Mesothelial cell of epicardium (in vitro differentiated cells): Measurements from ENCODE around the gene CACNA1C. TPM values are rescaled to one million over a fixed set of nuclear protein-coding genes. Genes with fewer than 3 reads are reported as not detected.

Experiments
- DNase-seq, 2 experiments: peaks; one replicate each; pipeline ENCODE4 v3.0.0; 2021; ENCODE audit warnings: low spot score in 2 of 2; ENCODE audit not compliant: unreplicated experiment in 2 of 2
- H3K27ac Mint-ChIP-seq: 2 replicates; pipeline ENCODE4 v1.8.0; 2021; ENCODE audit warnings: mixed read lengths
- H3K27me3 Mint-ChIP-seq: 2 replicates; pipeline ENCODE4 v1.8.0; 2021; ENCODE audit warnings: low read depth, mixed read lengths
- H3K36me3 Mint-ChIP-seq: 2 replicates; pipeline ENCODE4 v1.8.0; 2021; ENCODE audit warnings: mixed read lengths
- H3K4me1 Mint-ChIP-seq: 2 replicates; pipeline ENCODE4 v1.8.0; 2021; ENCODE audit warnings: mixed read lengths
- H3K4me3 Mint-ChIP-seq: 2 replicates; pipeline ENCODE4 v1.8.0; 2021; ENCODE audit warnings: mild to moderate bottlenecking, moderate library complexity, mixed read lengths
- H3K9me3 Mint-ChIP-seq: 2 replicates; pipeline ENCODE4 v1.8.0; 2021; ENCODE audit warnings: mixed read lengths
- CTCF ChIP-seq: fragments of 200-600 bp; sonication (generic); IDR thresholded peaks from one replicate; pipeline ENCODE4 v1.5.0; 2021; ENCODE audit warnings: antibody characterized with exemption; ENCODE audit not compliant: unreplicated experiment
- total RNA-seq: library from RNA; stranded (reverse); gene quantifications from 3 replicates; pipeline ENCODE4 v1.2.1, GENCODE V29; 2021

Gene CACNA1C
- total RNA-seq, 1 donor from 2014 or later: 33.6 TPM

GRCh38 chr12:2583091-2583497 is 530.3 kb downstream of the CACNA1C start:
- Mint-ChIP-seq H3K36me3 (peaks cover 7% of the 10 kb centered on the region), H3K4me3 (no peak overlapping the region), H3K4me1 (peaks cover 3% of the 10 kb centered on the region), H3K9me3 (no peaks in the 10 kb centered on the region), H3K27me3 (peaks cover 6% of the 10 kb centered on the region), H3K27ac (no peak overlapping the region)
- peak; percentile 68 to 81 for DNase-seq
- peak; percentile 92 for TF ChIP-seq CTCF

GRCh38 chr12:2583642-2584401 is 531.0 kb downstream of the CACNA1C start:
- TF ChIP-seq CTCF: no peak
- DNase-seq: no peak
- Mint-ChIP-seq H3K4me3 (no peak overlapping the region), H3K36me3 (peaks cover 9% of the 10 kb centered on the region), H3K9me3 (no peaks in the 10 kb centered on the region), H3K27ac (no peak overlapping the region), H3K27me3 (peaks cover 6% of the 10 kb centered on the region), H3K4me1 (peaks cover 3% of the 10 kb centered on the region)

- no peak for DNase-seq
- Mint-ChIP-seq H3K27ac (no peak overlapping the region), H3K9me3 (peaks cover 3% of the 10 kb centered on the region), H3K36me3 (peaks cover 14% of the 10 kb centered on the region), H3K27me3 (peaks cover 6% of the 10 kb centered on the region), H3K4me3 (no peak overlapping the region), H3K4me1 (peaks cover 3% of the 10 kb centered on the region)
- no peak for TF ChIP-seq CTCF
Observed at GRCh38 chr12:2586156-2587038, 533.6 kb downstream of the CACNA1C start.

GRCh38 chr12:2588345-2588744 is 535.6 kb downstream of the CACNA1C start:
- peaks cover 2% of the 10 kb centered on the region for H3K4me1 Mint-ChIP-seq
- no peak overlapping the region for H3K27ac Mint-ChIP-seq
- DNase-seq: no peak
- H3K4me3 Mint-ChIP-seq: no peak overlapping the region
- peaks cover 18% of the 10 kb centered on the region for H3K9me3 Mint-ChIP-seq
- peaks cover 32% of the 10 kb centered on the region for H3K36me3 Mint-ChIP-seq
- no peak for TF ChIP-seq CTCF
- peaks cover 4% of the 10 kb centered on the region for H3K27me3 Mint-ChIP-seq

- TF ChIP-seq CTCF: no peak
- DNase-seq: no peak
- no peak overlapping the region for H3K4me3 Mint-ChIP-seq
- peaks cover 1% of the 10 kb centered on the region for H3K4me1 Mint-ChIP-seq
- no peaks in the 10 kb centered on the region for H3K27me3 Mint-ChIP-seq
- H3K27ac Mint-ChIP-seq: no peak overlapping the region
- peaks cover 28% of the 10 kb centered on the region for H3K9me3 Mint-ChIP-seq
- H3K36me3 Mint-ChIP-seq: peaks cover 43% of the 10 kb centered on the region
Observed at GRCh38 chr12:2589381-2589780, 536.6 kb downstream of the CACNA1C start.
